ENCODE data around the gene RELL2. TPM values are rescaled to one million over a fixed set of nuclear protein-coding genes. Genes with fewer than 3 reads are reported as not detected.

The RELL2 gene
- total RNA-seq, 1 donor from 2014 or later: 12.6 TPM

- no peak for TF ChIP-seq CTCF (IDR thresholded peaks at IDR 0.05; ENCODE audit: partially characterized antibody, unreplicated experiment)
- peaks cover 5% of the 10 kb centered on the region for H3K9me3 Mint-ChIP-seq (ENCODE audit: unreplicated experiment)
- H3K36me3 Mint-ChIP-seq (ENCODE audit: unreplicated experiment): no peaks in the 10 kb centered on the region
- no peak overlapping the region for H3K4me3 Mint-ChIP-seq (ENCODE audit: unreplicated experiment)
- no peak for DNase-seq
- H3K4me1 Mint-ChIP-seq (ENCODE audit: low read depth, unreplicated experiment): no peaks in the 10 kb centered on the region
- H3K27ac Mint-ChIP-seq (ENCODE audit: unreplicated experiment): no peak overlapping the region
- H3K27me3 Mint-ChIP-seq (ENCODE audit: unreplicated experiment): peaks cover 6% of the 10 kb centered on the region
Observed at GRCh38 chr5:141647242-141647641, 10.4 kb downstream of the RELL2 start.

GRCh38 chr5:141647851-141648250, 11.1 kb downstream of the RELL2 start:
- Mint-ChIP-seq H3K9me3 (ENCODE audit: unreplicated experiment) (peaks cover 7% of the 10 kb centered on the region), H3K36me3 (ENCODE audit: unreplicated experiment) (no peaks in the 10 kb centered on the region), H3K4me3 (ENCODE audit: unreplicated experiment) (no peak overlapping the region), H3K27me3 (ENCODE audit: unreplicated experiment) (peaks cover 6% of the 10 kb centered on the region), H3K27ac (ENCODE audit: unreplicated experiment) (no peak overlapping the region), H3K4me1 (ENCODE audit: low read depth, unreplicated experiment) (no peaks in the 10 kb centered on the region)
- TF ChIP-seq CTCF (IDR thresholded peaks at IDR 0.05; ENCODE audit: partially characterized antibody, unreplicated experiment): no peak
- DNase-seq: no peak

DNA sequence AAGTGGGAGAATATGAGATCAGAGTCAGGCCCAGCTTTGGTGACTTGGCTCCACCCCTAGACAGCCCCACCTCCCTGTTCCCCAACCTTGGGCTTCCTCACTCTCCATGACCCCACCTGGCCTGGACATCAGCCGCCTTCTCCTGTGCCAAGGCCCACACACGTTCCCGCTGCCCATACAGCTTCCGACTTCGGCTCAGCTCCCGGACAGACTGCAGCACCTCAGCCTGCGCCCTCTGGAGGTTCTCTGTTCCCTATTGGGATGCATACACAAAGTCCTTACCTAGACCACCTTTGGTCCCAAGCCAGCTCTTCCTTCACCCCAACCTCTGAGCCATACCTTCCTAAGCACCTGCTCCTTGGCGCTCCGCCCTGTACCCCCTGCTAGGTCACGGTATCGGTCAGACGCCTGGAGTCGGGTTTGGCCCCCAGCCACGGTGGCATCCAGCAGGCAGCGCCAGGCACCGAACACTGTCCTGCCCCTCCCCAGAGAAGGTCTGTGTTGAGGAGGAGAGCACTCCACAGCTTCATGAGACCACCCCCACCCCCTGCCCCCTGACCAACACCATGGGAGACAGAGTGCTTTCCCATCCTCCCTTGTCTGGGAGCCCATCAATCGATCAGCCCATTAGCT, 12.4 kb downstream of the RELL2 start:
- Mint-ChIP-seq H3K27ac (ENCODE audit: unreplicated experiment) (no peak overlapping the region), H3K9me3 (ENCODE audit: unreplicated experiment) (peaks cover 7% of the 10 kb centered on the region), H3K27me3 (ENCODE audit: unreplicated experiment) (peaks cover 6% of the 10 kb centered on the region), H3K4me3 (ENCODE audit: unreplicated experiment) (no peak overlapping the region), H3K36me3 (ENCODE audit: unreplicated experiment) (no peaks in the 10 kb centered on the region), H3K4me1 (ENCODE audit: low read depth, unreplicated experiment) (no peaks in the 10 kb centered on the region)
- TF ChIP-seq CTCF (IDR thresholded peaks at IDR 0.05; ENCODE audit: partially characterized antibody, unreplicated experiment): no peak
- no peak for DNase-seq

- peaks cover 7% of the 10 kb centered on the region for H3K9me3 Mint-ChIP-seq (ENCODE audit: unreplicated experiment)
- H3K4me1 Mint-ChIP-seq (ENCODE audit: low read depth, unreplicated experiment): no peaks in the 10 kb centered on the region
- H3K4me3 Mint-ChIP-seq (ENCODE audit: unreplicated experiment): peak overlapping the region; percentile 59
- H3K27ac Mint-ChIP-seq (ENCODE audit: unreplicated experiment): no peak overlapping the region
- no peak for TF ChIP-seq CTCF (IDR thresholded peaks at IDR 0.05; ENCODE audit: partially characterized antibody, unreplicated experiment)
- no peak for DNase-seq
- no peaks in the 10 kb centered on the region for H3K36me3 Mint-ChIP-seq (ENCODE audit: unreplicated experiment)
- peaks cover 4% of the 10 kb centered on the region for H3K27me3 Mint-ChIP-seq (ENCODE audit: unreplicated experiment)
Observed at GRCh38 chr5:141649972-141650371, 13.2 kb downstream of the RELL2 start.

DNA sequence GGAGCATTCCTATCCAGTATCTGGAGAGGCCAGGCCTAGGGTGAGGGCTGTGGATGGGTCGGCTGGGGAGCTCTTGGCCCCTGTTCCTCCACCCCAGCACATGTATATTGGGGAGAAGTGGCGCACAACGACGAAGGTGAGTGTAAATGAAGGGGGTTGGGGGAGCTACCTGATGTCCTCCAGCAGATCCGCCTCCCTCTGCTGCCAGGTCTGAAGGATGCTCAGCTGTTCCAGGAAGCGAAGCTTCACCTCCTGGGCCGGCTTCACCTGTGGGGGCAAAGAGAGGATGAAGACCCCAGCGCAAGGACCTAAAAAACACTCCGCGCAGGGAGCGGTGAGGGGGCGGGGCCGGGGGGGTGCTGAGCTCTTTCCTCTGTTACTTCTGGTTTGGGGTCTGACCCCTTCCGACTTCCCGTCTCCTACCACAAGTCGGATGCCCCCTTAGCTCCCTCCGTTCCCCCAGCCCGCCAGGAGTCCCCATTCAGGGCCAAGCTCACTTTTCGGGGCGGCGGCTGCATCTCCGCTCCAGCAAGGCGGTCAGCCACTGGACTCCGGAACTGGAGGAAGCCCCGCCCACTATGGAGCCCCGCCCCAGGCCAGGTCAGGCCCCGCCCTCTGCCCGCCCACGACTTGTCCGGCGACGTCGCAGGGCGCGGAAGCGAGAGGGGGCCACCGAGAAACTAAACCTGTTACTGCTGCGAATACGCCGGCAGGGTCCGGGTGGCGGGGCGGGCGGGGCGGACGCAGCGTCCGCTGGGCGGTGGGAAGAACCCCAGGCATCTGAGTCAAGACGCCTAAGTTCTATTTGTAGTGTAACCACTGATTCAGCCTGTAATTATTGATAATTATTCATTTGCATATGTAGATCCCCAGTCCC, 14.3 kb downstream of the RELL2 start, which contains the start of gene FCHSD1:
TSS of gene FCHSD1 (minus strand) at position 568 of the 877 bp plus-strand sequence. CDS start at position 518, 50 bp downstream.
- peak; percentile 94 for DNase-seq
- Mint-ChIP-seq H3K9me3 (ENCODE audit: unreplicated experiment) (peaks cover 9% of the 10 kb centered on the region), H3K27me3 (ENCODE audit: unreplicated experiment) (peaks cover 7% of the 10 kb centered on the region), H3K27ac (ENCODE audit: unreplicated experiment) (no peak within 1 kb of the TSS), H3K36me3 (ENCODE audit: unreplicated experiment) (no peaks in the 10 kb centered on the region), H3K4me3 (ENCODE audit: unreplicated experiment) (peak within 1 kb of the TSS; percentile 99), H3K4me1 (ENCODE audit: low read depth, unreplicated experiment) (no peaks in the 10 kb centered on the region)
- TF ChIP-seq CTCF (IDR thresholded peaks at IDR 0.05; ENCODE audit: partially characterized antibody, unreplicated experiment): no peak
